ENCODE data around the gene LGALS1. TPM values are rescaled to one million over a fixed set of nuclear protein-coding genes. Genes with fewer than 3 reads are reported as not detected.
A peak's percentile ranks its signal among the peaks of the same experiment; 100 is the strongest.

LGALS1 gene
- total RNA-seq, 1 experiment from 2014 or later, result 32.8 TPM

GRCh38 chr22:37684803-37685615, 9.6 kb downstream of the LGALS1 start:
- H2BK5ac ChIP-seq (ENCODE audit: insufficient read length, low read length), result no peak overlapping the region
- no peak overlapping the region for H3T11ph ChIP-seq (ENCODE audit: low read length)
- no peak for DNase-seq
- Mint-ChIP-seq H3K27ac (no peak overlapping the region), H3K36me3 (ENCODE audit: insufficient read depth in 1 of 3, low read depth in 3 of 3) (peaks cover 7 to 13% (median 11%) of the 10 kb centered on the region in 3 experiments), H3K27me3 (ENCODE audit: low read depth) (no peaks in the 10 kb centered on the region), H3K4me3 (peak overlapping the region in 1 of 2 experiments; percentile 96; a peak in 1 of 5 replicates), H3K9me3 (no peaks in the 10 kb centered on the region), H3K4me1 (peaks cover 8 to 16% of the 10 kb centered on the region in 2 experiments)
- H3K4me1 ChIP-seq (ENCODE audit: insufficient read depth, low read length), result no peaks in the 10 kb centered on the region
- no peak overlapping the region for H3K23ac ChIP-seq (ENCODE audit: insufficient read length, low read depth, low read length)
- no peak overlapping the region for H3K56ac ChIP-seq (ENCODE audit: insufficient read length, low read depth, low read length)
- H3K9me3 ChIP-seq (ENCODE audit: control insufficient read depth, low read depth, low read length), result no peaks in the 10 kb centered on the region
- no peaks in the 10 kb centered on the region; the same call in 1 of the 2 replicates for H3K79me2 ChIP-seq (ENCODE audit: insufficient read depth, low read length)
- H2BK12ac ChIP-seq (ENCODE audit: insufficient read length, low read depth, low read length), result no peak overlapping the region
- H3K4ac ChIP-seq (ENCODE audit: low read depth, low read length), result no peak overlapping the region
- no peaks in the 10 kb centered on the region for H3K27me3 ChIP-seq (ENCODE audit: insufficient read depth, low read length)
- no peak overlapping the region for H2BK20ac ChIP-seq (ENCODE audit: low read depth, low read length, poor library complexity, severe bottlenecking)
- H3K14ac ChIP-seq (ENCODE audit: insufficient read depth, low read length), result no peak overlapping the region
- no peak overlapping the region for H4K5ac ChIP-seq (ENCODE audit: insufficient read length, low read depth, low read length)
- H3K18ac ChIP-seq (ENCODE audit: insufficient read length, low read depth, low read length), result no peak overlapping the region
- no peak overlapping the region for H2AFZ ChIP-seq (ENCODE audit: low read length)
- H2AK5ac ChIP-seq (ENCODE audit: insufficient read length, low read length), result no peak overlapping the region
- no peak overlapping the region for H2BK120ac ChIP-seq (ENCODE audit: low read depth, low read length, poor library complexity, severe bottlenecking)
- H4K8ac ChIP-seq (replicated peaks; ENCODE audit: insufficient read length, low read depth, low read length), result no peak overlapping the region
- no peak overlapping the region for H2BK15ac ChIP-seq (ENCODE audit: low read depth, low read length)
- H3K4me2 ChIP-seq (ENCODE audit: insufficient read depth, insufficient read length, low read length), result no peak overlapping the region
- no peak overlapping the region for H3K27ac ChIP-seq (ENCODE audit: insufficient read length, low read depth, low read length)
- no CpG with 5 or more reads among the region's 16 CpGs for WGBS (ENCODE audit: extremely low coverage, insufficient read length, low lambda C conversion rate)
- no peak overlapping the region for H4K91ac ChIP-seq (ENCODE audit: insufficient read length, low read depth, low read length)
- peaks cover 9% of the 10 kb centered on the region for H3K23me2 ChIP-seq (ENCODE audit: insufficient read length, low read depth, low read length, poor library complexity, severe bottlenecking)
- TF ChIP-seq, protein P1, sequence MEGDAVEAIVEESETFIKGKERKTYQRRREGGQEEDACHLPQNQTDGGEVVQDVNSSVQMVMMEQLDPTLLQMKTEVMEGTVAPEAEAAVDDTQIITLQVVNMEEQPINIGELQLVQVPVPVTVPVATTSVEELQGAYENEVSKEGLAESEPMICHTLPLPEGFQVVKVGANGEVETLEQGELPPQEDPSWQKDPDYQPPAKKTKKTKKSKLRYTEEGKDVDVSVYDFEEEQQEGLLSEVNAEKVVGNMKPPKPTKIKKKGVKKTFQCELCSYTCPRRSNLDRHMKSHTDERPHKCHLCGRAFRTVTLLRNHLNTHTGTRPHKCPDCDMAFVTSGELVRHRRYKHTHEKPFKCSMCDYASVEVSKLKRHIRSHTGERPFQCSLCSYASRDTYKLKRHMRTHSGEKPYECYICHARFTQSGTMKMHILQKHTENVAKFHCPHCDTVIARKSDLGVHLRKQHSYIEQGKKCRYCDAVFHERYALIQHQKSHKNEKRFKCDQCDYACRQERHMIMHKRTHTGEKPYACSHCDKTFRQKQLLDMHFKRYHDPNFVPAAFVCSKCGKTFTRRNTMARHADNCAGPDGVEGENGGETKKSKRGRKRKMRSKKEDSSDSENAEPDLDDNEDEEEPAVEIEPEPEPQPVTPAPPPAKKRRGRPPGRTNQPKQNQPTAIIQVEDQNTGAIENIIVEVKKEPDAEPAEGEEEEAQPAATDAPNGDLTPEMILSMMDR (conservative IDR thresholded peaks at IDR 0.05), result no peak
- no peak overlapping the region for H3K9ac ChIP-seq (ENCODE audit: extremely low read depth, insufficient read length, low read length)
- no peaks in the 10 kb centered on the region for H4K20me1 ChIP-seq (ENCODE audit: control insufficient read depth, insufficient read depth, insufficient read length)
- no peaks in the 10 kb centered on the region for H3K79me1 ChIP-seq (ENCODE audit: insufficient read depth, low read depth, low read length, poor library complexity, severe bottlenecking)
